Embryonic facial prominence (tissue), 1 donor: ENCODE results near the gene NT5C3B.
"Not testable (repeated sequence)": the region's sequence is repeated elsewhere in the genome, so short reads cannot be mapped to it uniquely, and the experiment has no call there.

Experiments
- DNase-seq: peaks from one replicate; pipeline ENCODE4 v3.0.0-alpha.2; 2016; ENCODE audit errors: extremely low spot score

The NT5C3B gene

DNA sequence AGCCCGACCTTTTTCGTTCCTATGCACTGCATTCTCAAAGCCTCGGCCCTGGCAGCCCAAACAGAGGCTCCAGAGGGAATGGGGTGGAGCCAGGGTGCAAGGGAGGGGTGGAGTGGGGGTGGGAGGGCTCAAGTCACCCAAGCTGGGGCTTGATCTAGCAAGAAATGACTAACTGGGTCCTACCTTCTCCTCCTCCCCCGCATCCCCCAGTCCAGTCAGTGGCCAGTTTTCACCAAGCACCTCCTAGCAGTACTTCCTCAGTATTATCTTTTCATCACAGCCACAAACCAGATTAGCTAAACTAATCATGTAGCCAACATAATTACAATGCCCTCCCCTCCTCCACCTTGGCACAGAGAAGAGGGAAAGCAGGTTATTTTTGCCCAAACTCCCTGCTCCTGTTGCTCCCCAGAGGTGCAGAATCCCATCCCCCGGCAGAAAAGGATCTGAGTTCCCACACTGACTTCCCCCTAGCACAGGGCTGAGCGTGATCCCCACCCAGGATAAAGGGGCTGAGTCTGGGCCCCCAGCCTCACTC, 51.8 kb downstream of the NT5C3B start:
- DNase-seq, result no peak

DNA sequence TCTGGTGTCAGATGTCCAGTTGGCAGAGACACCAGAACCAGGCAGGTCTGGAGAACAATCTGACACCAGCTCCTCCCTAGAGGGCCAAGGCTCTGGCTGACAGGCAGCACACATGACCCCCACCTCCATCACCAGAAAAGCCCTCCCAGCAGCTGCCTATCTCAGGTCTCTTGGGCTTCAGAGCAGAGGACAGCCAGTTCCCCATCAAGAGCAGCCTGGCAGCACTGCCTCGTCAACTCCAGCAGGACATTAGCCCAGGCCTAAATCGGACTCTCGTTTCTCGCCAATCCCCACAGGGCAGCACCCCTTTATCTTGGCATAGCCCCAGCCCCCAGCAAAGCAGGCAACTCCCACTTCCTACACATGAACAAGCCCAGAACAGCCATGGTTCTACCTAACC, 53.9 kb downstream of the NT5C3B start:
- no peak for DNase-seq

DNA sequence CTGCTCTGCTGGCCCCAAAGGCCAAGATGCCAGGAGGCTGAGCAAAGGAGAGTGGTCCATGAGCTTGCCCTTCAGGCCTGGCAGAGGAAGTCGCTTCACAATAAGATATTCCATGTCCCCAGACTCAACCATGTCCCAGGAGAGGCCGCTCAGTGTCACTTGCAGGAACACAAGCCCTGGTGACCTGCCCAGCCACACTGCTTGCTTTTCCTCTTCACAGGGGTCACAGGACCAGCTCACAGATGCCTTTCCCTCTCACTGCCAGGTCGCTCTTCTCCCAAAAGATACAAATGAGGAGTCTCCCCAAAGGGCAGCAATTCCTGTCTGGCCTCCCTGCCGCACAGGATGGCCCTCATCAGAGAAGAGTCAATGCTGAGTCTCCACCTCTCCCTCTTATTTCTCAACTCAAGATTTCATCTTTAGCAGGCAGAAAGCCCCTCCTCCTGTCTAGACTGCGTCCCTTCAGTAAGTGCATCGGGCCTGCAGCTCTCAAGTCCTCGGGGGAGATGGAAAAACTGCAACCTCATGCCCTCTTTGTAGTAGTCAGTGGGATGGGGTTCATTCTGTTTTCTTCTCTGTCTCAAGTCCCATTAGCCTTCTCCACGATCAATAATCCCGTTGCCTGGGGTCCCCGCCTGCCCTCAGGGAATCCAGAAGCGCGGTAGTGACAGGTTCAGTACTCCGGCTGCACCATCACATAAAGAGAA, 54.5 kb downstream of the NT5C3B start:
- DNase-seq, result no peak

DNA sequence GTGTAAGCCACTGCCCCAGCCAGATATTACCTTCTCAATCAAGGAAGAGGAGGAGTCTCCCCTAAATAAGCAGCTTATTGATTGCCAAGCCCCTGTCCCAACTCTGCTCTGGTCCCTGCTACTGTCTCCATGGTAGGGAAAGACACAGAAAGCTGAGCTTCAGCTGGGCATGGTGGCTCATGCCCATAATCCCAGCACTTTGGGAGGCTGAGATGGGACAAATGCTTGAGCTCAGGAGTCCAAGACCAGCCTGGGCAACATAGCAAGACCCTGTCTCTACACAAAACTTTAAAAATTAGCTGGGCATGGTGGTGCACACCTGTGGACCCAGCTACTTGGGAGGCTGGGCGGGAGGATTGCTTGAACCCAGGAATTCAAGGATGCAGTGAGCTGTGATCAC, 56.1 kb downstream of the NT5C3B start:
- DNase-seq, result no peak

DNA sequence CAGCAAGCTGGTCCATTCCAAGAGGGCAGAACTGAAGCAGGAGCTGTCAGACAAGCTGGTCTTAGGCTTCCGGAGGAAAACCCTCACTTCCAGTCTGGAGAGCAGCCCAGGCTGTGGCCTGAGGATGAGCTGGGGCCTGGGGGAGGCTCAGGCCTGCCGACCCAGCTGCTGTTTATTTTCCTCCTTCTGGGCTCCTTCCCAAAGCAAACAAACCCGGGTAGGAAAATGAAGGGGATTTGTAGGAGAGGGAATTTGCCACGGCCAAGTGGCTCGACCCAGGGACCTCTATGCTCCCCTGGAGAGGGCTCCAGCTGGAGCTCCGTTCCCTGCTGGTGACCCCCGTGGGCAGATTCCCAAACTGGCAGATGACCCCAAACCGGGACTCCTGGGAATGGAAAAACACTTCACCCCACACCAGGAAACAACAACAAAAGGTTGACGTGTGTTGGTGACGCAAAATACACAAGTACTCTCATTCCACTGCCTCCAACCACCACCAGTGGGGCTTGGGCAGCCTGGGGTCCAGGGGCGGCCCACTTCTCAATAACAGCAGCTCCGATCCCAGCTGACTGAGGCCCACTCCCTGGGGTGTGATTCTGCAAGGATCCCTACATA, 58.4 kb downstream of the NT5C3B start:
- DNase-seq, result no peak

DNA sequence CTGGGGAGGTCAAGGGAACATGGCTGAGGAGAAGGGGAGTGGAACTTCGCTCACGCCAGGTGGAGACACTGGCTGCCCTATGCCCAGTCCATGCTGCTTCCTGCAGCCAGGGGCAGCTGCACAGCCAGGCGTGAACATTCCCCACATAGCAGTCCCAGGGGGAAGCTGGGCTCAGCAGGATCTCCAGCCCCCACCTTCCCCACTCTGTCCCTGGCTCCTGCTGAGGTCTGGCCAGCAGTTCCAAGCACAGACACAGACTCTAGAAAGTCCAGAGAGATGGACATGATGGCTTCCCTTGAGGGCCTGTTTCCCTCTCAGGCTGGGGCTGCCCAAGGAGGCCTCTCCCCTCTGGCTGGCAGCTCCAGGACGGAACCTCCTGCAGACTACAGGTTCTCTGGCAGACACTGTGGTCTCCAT, 58.9 kb downstream of the NT5C3B start:
- no peak for DNase-seq

DNA sequence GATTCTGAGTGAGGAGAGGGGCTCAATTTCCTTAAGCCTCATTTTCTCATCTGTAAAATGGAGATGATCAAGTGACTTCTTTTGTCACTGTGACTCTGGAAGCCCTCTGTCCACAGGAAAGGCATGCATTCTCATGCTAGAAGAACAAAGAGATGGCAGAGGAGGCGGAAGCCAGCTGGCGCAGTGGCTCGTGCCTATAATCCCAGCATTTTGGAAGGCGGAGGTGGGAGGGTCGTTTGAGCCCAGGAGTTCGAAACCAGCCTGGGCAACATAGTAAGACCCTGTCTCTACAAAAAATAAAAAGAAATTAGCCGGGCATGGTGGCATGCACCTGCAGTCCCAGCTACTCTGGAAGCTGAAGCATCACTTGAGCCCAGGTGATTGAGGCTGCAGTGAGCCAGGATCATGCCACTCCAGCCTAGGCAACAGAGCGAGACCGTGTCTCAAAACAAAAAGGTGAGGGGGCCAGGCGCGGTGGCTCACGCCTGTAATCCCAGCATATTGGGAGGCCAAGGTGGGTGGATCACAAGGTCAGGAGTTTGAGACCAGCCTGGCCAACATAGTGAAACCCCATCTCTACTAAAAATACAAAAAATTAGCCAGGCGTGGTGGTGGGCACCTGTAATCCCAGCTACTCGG, 59.7 kb downstream of the NT5C3B start:
- not testable (repeated sequence) for DNase-seq

DNA sequence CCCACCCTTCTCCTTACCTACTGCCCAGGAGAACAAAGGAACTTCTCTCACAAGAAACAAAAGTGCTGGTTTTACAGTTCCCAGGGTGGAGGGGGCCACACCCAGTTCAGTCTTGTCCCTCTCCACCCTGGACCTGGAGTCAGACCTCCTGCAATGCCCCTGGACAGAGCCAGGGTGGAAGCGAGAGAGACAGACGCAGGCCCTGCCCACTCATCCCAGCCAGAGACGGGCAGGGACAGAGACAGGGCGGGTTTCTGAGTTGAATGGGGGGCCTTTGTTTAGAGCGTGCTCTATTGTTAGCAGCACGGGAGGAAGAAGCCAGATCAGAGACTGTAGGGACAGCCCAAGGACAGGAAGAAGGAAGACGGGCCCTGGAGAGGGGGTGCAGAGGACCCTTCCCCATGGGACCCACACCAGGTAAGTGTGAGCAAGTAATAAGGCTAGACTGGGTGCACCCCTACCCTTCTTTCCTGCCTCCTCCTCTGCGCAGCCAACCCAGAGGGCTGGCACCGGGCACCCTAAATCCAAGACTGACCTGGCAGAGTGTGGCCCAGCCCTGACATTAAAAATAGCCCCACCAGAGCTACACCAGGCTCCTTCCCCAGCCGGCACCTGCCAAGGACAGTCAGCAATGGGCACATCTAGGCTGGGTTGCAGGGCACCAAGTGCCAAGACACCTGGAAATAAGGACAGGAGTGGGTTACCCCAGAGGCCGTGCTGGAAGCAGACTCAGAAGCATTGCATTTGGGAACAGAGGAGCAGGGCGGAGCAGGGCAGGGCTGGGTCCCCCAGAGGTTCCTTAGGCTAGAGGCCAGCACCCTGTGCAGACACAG, 60.4 kb downstream of the NT5C3B start:
- DNase-seq, result no peak
